Right lobe of liver (tissue), 6 donors: ENCODE results near the gene TMSB10. TPM values are rescaled to one million over a fixed set of nuclear protein-coding genes. Genes with fewer than 3 reads are reported as not detected.

Source experiments
- ATAC-seq, 4 donors: fragments of 200-7000 bp; cut with Tn5 transposase; one replicate each; pipeline ENCODE4 v1.9.1; 2020; ENCODE audit warnings: mild to moderate bottlenecking in 4 of 4, moderate library complexity in 4 of 4
- DNase-seq, 3 donors: peaks; one replicate each; pipeline ENCODE4 v3.0.0-alpha.2; 2020
- H3K27ac ChIP-seq, 3 donors: fragments of 200-600 bp; one replicate each; pipeline ENCODE4 v1.8.0; 2022
- H3K27me3 ChIP-seq, 2 donors: fragments of 200-600 bp; one replicate each; pipeline ENCODE4 v1.8.0; 2022
- H3K36me3 ChIP-seq, 4 donors: fragments of 200-600 bp; sonication (generic) in 1 of 4; one replicate each; pipeline versions ENCODE4 v1.5.1 to v1.8.0; 2017 to 2022; ENCODE audit warnings: control low read depth in 1 of 4
- H3K4me1 ChIP-seq, 4 donors: fragments of 200-600 bp; sonication (generic) in 1 of 4; one replicate each; pipeline versions ENCODE4 v1.5.1 to v1.8.0; 2017 to 2022; ENCODE audit warnings: control low read depth in 1 of 4
- H3K4me3 ChIP-seq, 3 donors: fragments of 200-600 bp; one replicate each; pipeline ENCODE4 v1.8.0; 2022
- H3K9me3 ChIP-seq, 4 donors: fragments of 200-600 bp; sonication (generic) in 1 of 4; one replicate each; pipeline versions ENCODE4 v1.5.1 to v1.8.0; 2017 to 2022; ENCODE audit warnings: control low read depth in 1 of 4
- POLR2A ChIP-seq: fragments of 450-650 bp; IDR thresholded peaks from one replicate; pipeline ENCODE4 v1.6.1; 2017; ENCODE audit warnings: antibody characterized with exemption, mild to moderate bottlenecking
- WGBS: methylation state at CpG from one replicate; pipeline ENCODE4 v1.1.6; 2018; ENCODE audit warnings: low coverage, low lambda C conversion rate; ENCODE audit not compliant: insufficient coverage; ENCODE audit errors: missing lambda C conversion rate; 5-methylcytosine and 5-hydroxymethylcytosine counted together
- intact Hi-C, 2 donors: fragments of 100-400 bp; cut with DNase I; formaldehyde crosslinking; loops; one replicate each; pipeline versions ENCODE4 v1.11.2 to v1.14.1; 2022
- total RNA-seq, 6 experiments: library from RNA; depleted of rRNA in 2 of 6; stranded (reverse); fragments of >200 nt in 2 of 6; fragmentation: NEBNext Ultra II Directional in 3 of 6; extraction: Animal tissue kit (Norgen Biotek cat#: 25700) in 3 of 6; gene quantifications; one replicate each; pipeline versions ENCODE4 v1.1.0 to v1.2.4, GENCODE V29; 2016 to 2023
- TF ChIP-seq, protein P1 (sequence below), 4 donors: fragments of 200-600 bp in 3 of 4; fragments of 450-650 bp in 1 of 4; IDR thresholded peaks; one replicate each; pipeline versions ENCODE4 v1.5.1 to v1.8.0; 2016 to 2022; ENCODE audit warnings: antibody characterized with exemption in 4 of 4, mild to moderate bottlenecking in 2 of 4
- donor health status: DM: no; HTN: yes; CAD: no.
- donor health status: DM: no; HTN: no; CAD: no.
- donor health status: DM: no; HTN: no; CAD: no.
- donor health status: DM: no; HTN: yes; CAD: no.
- donor health status: DM: no; HTN: yes; CAD: no.

TMSB10 gene
- total RNA-seq, 6 experiments from 2014 or later, result 77.3 to 814 (median 270) TPM

DNA sequence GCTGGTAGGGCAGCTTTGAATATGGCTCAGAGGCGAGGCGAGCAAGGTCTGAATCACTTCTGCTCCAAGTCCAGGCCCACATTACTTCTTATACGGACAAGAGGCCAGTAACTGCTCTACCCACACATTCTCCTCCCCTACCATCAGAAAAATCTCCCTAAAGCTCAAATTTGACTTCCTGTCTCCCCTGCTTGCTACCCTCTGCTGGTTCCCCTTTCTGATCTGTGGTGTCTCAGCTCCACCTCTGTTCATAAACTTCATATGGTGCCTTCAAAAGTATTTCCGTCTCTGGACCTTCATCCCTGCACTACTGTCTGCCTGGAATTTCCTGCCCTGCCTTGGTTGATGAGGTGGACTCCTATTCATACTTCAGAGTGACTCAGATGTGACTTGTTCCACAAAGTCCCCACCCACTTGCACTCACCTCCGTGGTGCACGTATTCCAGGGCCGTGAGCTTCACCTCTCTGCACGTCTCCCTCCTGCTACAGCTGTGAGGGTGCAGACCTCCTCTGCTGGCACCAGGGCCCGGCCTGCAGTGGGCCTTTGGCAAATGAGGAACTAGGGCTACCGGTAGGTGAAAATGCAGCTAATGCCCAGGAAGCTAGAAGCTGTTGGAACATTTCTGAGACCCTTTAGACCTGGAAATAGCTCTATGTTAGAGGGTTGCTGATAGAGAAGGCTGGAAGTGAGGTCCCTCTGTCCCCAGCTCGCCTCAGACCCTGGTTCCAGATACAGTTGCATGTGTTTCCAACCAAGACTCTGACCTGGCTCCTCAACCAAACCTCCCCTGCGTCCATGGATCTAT, 41.0 kb downstream of the TMSB10 start:
- WGBS, result 74% methylated on average over 10 of the region's 12 CpGs
- Histone ChIP-seq H3K36me3 (no peaks in the 10 kb centered on the region), H3K27me3 (no peaks in the 10 kb centered on the region), H3K4me1 (no peaks in the 10 kb centered on the region), H3K9me3 (no peaks in the 10 kb centered on the region), H3K4me3 (no peak overlapping the region), H3K27ac (no peak overlapping the region)
- DNase-seq, result no peak
- peak; percentile 45 to 63 (median 55) for ATAC-seq
- intact Hi-C loops, result no loop called here
- TF ChIP-seq, protein P1, sequence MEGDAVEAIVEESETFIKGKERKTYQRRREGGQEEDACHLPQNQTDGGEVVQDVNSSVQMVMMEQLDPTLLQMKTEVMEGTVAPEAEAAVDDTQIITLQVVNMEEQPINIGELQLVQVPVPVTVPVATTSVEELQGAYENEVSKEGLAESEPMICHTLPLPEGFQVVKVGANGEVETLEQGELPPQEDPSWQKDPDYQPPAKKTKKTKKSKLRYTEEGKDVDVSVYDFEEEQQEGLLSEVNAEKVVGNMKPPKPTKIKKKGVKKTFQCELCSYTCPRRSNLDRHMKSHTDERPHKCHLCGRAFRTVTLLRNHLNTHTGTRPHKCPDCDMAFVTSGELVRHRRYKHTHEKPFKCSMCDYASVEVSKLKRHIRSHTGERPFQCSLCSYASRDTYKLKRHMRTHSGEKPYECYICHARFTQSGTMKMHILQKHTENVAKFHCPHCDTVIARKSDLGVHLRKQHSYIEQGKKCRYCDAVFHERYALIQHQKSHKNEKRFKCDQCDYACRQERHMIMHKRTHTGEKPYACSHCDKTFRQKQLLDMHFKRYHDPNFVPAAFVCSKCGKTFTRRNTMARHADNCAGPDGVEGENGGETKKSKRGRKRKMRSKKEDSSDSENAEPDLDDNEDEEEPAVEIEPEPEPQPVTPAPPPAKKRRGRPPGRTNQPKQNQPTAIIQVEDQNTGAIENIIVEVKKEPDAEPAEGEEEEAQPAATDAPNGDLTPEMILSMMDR (IDR thresholded peaks at IDR 0.05), result no peak
- TF ChIP-seq POLR2A, result no peak

DNA sequence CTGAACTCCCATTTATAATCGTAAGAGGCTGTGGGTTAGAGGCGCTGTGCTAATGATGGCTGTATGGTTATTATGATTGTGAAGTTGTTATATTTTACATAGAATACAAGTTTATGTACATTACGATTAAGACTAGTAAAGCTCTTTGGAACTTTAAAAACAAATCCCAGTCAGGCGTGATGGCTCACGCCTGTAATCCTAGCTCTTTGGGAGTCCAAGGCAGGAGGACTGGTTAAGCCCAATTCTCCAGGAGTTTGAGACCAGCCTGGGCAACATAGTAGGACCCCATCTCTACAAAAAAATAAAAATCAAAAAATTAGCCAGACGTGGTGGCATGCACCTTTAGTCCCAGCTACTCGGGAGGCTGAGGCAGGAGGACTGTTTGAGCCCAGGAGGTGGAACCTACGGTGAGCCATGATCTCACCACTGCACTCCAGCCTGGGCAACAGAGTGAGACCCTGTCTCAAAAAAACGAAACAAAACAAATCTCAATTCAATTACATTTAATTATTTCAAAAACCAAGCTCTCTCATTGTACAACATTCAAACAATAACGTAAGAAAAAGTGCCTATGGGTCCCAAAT, 41.6 kb downstream of the TMSB10 start:
- no peak overlapping the region for H3K4me3 ChIP-seq
- H3K9me3 ChIP-seq, result no peaks in the 10 kb centered on the region
- no peaks in the 10 kb centered on the region for H3K4me1 ChIP-seq
- intact Hi-C loops, result no loop called here
- no peak for TF ChIP-seq POLR2A
- TF ChIP-seq, protein P1 (IDR thresholded peaks at IDR 0.05), result no peak
- no peak for ATAC-seq
- no peak overlapping the region for H3K27ac ChIP-seq
- H3K36me3 ChIP-seq, result no peaks in the 10 kb centered on the region
- DNase-seq, result no peak
- WGBS, result 85% methylated on average over 10 of the region's 10 CpGs
- no peaks in the 10 kb centered on the region for H3K27me3 ChIP-seq

DNA sequence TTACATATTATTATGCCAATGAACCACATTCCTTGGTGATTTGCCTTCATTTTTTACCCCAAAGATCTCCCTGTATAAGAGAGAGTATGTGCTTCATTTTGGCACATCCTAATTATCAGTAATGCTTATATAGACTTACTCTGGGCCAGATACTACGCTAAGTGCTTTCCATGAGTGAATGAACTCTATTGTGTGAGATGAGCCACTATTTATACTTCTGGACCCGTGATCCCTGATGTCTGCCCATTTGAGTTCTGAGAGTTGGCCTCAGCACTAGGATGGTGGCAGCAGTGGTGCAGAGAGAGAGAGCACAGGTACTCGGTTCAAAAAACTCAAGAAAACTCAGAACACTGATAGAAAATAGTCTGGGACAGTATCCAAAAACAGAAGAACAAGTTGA, 48.1 kb downstream of the TMSB10 start:
- H3K36me3 ChIP-seq, result no peaks in the 10 kb centered on the region
- H3K27ac ChIP-seq, result no peak overlapping the region
- ATAC-seq (no peak), DNase-seq (no peak)
- TF ChIP-seq, protein P1 (IDR thresholded peaks at IDR 0.05), result no peak
- TF ChIP-seq POLR2A, result no peak
- peaks cover 0 to 6% (median 0%) of the 10 kb centered on the region in 4 donors for H3K4me1 ChIP-seq
- WGBS, result 83% methylated on average over 3 of the region's 3 CpGs
- no peaks in the 10 kb centered on the region for H3K9me3 ChIP-seq
- H3K27me3 ChIP-seq, result no peaks in the 10 kb centered on the region
- no peak overlapping the region for H3K4me3 ChIP-seq
- intact Hi-C loops, result no loop called here

DNA sequence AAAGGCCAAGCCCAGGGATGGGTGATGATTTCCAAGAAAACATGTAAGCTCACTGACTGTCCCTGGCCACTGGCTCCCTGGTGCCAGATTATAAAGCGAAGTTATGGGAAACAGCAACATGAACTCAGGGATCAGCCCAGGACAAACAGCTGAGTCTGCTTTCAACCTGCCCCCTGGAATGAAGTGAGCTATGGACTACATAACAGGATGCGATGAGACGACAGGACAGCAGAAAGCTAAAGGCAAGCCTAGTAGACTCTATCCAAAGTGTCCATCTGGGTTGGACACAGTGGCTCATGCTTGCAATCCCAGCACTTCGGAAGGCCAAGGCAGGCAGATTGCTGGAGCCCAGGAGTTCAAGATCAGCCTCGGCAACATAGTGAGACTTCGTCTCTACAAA, 48.9 kb downstream of the TMSB10 start:
- H3K9me3 ChIP-seq, result no peaks in the 10 kb centered on the region
- intact Hi-C loops, result no loop called here
- no peak overlapping the region for H3K27ac ChIP-seq
- ATAC-seq, result no peak
- H3K36me3 ChIP-seq, result no peaks in the 10 kb centered on the region
- H3K27me3 ChIP-seq, result no peaks in the 10 kb centered on the region
- DNase-seq, result no peak
- 72% methylated on average over 4 of the region's 6 CpGs for WGBS
- H3K4me1 ChIP-seq, result peaks cover 0 to 6% (median 0%) of the 10 kb centered on the region in 4 donors
- TF ChIP-seq POLR2A, result no peak
- TF ChIP-seq, protein P1 (IDR thresholded peaks at IDR 0.05), result no peak
- no peak overlapping the region for H3K4me3 ChIP-seq

Other genes starting within 250 kb of the TMSB10 start
- 1 to 10 TPM in 1 of 6 experiments, under 1 TPM in 4, not detected in 1; 0.20 to 2.4 (median 0.43) TPM for gene TRABD2A, start 24.6 kb upstream of the TMSB10 start, total RNA-seq
- 10 to 100 TPM; 28.6 to 45.3 (median 35.4) TPM for gene KCMF1, start 65.5 kb downstream of the TMSB10 start, total RNA-seq
- gene TCF7L1, start 227.7 kb downstream of the TMSB10 start, total RNA-seq, result 1 to 10 TPM; 1.2 to 8.8 (median 3.7) TPM